NOMO-1 treated with DMSO at 0.1 percent for 48 hours (cell line): Measurements from ENCODE around the gene PACS2.

Experiments
- DNase-seq: peaks from one replicate; lab custom pipeline; 2025; ENCODE audit not compliant: unreplicated experiment; lab: John Stamatoyannopoulos, UW

Gene PACS2

GRCh38 chr14:105419195-105420091, 104.9 kb downstream of the PACS2 start, which contains the start of gene MTA1:
MTA1 (plus strand) TSS chr14:105419827; CDS start chr14:105420036, 209 bp downstream.
- peak; percentile 31 for DNase-seq

- DNase-seq = no peak
These were observed 105.8 kb downstream of the PACS2 start for GRCh38 chr14:105420101-105420973.

- no peak for DNase-seq
These were observed 106.6 kb downstream of the PACS2 start for GRCh38 chr14:105420974-105421674.

GRCh38 chr14:105421723-105422615, 107.4 kb downstream of the PACS2 start:
- no peak for DNase-seq

- no peak for DNase-seq
These were observed 108.3 kb downstream of the PACS2 start for GRCh38 chr14:105422695-105423487.

GRCh38 chr14:105423488-105424195, 109.1 kb downstream of the PACS2 start:
- no peak for DNase-seq

GRCh38 chr14:105424861-105425260, 110.3 kb downstream of the PACS2 start:
- no peak for DNase-seq

- no peak for DNase-seq
These were observed 111.3 kb downstream of the PACS2 start for GRCh38 chr14:105425823-105426247.

GRCh38 chr14:105426416-105427130, 112.0 kb downstream of the PACS2 start:
- no peak for DNase-seq

- no peak for DNase-seq
These were observed 112.9 kb downstream of the PACS2 start for GRCh38 chr14:105427412-105427811.

- DNase-seq = no peak
These were observed 113.5 kb downstream of the PACS2 start for GRCh38 chr14:105427936-105428485.

- DNase-seq = no peak
These were observed 115.5 kb downstream of the PACS2 start for GRCh38 chr14:105430042-105430441.

GRCh38 chr14:105430565-105430964, 116.0 kb downstream of the PACS2 start:
- no peak for DNase-seq

- no peak for DNase-seq
These were observed 116.7 kb downstream of the PACS2 start for GRCh38 chr14:105431256-105431655.

GRCh38 chr14:105432657-105433056, 118.1 kb downstream of the PACS2 start:
- no peak for DNase-seq

- no peak for DNase-seq
These were observed 118.6 kb downstream of the PACS2 start for GRCh38 chr14:105433161-105433605.

- no peak for DNase-seq
These were observed 121.9 kb downstream of the PACS2 start for GRCh38 chr14:105436402-105436801.
